HTR-8/SVneo (cell line): ENCODE data around the gene LCE1F.

Experiments used
- DNase-seq: peaks from one replicate; pipeline ENCODE4 v3.0.0; 2011; ENCODE audit warnings: low spot score, mixed read lengths; ENCODE audit not compliant: insufficient read length
- FAIRE-seq: peaks from 2 replicates; lab custom pipeline; 2011; peaks lifted over from hg19 to GRCh38; lab: Jason Lieb, UNC

The LCE1F gene

DNA sequence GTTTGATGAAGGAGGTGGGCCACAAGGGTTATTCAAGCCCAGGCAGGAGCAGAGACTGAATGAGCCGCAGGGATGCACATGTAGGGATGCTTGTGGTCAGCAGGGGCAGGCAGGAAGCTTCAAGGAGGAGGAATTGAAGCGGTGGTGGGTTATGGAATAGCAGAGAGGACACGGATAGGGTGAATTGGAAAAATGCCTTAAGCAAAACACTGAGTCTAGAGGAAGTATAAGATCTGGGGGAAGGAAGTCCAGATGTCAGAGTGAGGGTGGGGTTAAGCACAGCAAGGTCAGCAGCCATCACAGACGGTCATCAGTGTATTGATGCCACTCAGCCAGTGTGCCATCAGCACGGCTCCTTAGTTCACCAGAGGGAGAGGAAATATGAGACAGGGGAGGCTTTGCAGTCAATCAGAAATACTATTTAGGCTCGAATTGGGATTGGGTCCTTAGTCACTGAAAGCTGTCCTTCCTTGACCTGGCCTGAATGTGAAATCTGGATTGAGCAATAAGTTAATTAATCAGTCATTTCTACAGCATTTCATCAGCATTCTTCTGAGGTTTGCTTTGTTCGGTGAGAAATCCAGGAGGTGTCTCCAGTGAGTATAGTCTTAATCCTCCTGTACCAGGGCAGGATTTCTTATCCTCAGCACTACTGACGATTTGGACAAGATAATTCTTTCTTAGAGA lies 6.0 kb upstream of the LCE1F start:
- DNase-seq: no peak
- no peak for FAIRE-seq

DNA sequence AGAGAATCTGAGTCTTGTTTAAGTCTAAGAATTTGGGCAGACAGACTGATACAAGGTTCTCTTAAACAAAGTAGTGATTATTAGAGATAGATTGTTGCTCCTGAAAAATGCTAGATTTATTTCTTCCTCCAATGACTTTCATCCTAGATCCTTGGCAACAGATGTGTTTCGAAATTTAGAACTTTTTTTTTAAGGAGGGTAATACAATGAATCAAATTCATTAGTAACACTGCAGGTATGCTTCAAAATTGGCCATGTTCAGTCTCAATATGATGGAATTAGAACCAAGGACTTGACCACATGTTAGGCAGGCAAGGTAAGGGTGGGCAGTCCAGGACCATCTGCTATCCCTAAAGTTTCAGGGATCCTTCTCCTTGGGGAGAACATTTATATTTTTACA lies 4.5 kb upstream of the LCE1F start:
- DNase-seq (no peak), FAIRE-seq (no peak)

DNA sequence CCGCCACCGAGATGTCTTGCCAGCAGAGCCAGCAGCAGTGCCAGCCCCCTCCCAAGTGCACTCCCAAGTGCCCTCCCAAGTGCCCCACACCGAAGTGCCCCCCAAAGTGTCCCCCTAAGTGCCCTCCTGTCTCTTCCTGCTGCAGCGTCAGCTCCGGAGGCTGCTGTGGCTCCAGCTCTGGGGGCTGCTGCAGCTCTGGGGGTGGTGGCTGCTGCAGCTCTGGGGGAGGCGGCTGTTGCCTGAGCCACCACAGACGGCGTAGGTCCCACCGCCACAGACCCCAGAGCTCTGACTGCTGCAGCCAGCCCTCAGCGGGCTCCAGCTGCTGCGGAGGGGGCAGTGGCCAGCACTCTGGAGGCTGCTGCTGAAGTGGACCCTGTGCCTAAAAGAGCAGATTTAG lies 1.4 kb downstream of the LCE1F start:
- FAIRE-seq: no peak
- DNase-seq: no peak

DNA sequence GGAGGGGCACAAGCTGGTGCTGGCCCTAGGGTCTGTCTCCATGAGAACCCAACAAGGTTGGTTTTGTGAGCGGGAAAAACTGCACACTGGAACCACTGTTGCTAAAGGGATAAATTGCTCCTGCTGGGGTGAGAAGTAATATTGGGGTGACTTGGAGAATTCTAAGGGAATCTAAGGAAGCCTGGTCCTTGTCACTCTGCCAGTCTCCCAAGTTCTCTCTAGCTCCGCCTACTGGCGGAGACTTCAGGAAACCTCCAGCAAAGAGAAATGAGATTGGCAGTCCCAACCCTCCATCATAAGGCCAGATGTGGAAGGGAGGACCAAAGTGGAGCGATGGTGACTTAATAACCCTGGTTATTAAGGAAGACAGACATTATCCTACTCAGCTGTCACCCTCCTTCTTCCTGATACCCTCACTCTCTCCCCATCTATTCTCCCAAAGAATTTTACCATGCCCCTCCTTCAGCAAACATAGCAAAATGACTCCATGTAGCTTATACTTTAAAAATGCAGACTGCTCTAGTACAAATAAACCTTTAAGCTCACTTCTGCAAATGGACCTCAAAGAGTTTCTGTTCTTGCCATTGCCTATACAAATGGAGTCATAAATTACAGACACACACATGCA lies 2.7 kb downstream of the LCE1F start:
- no peak for DNase-seq

GRCh38 chr1:152783095-152783494 lies 8.2 kb downstream of the LCE1F start:
- FAIRE-seq (no peak), DNase-seq (no peak)

More for the DNA sequence above, 2.7 kb downstream of the LCE1F start:
- no peak for FAIRE-seq

DNA sequence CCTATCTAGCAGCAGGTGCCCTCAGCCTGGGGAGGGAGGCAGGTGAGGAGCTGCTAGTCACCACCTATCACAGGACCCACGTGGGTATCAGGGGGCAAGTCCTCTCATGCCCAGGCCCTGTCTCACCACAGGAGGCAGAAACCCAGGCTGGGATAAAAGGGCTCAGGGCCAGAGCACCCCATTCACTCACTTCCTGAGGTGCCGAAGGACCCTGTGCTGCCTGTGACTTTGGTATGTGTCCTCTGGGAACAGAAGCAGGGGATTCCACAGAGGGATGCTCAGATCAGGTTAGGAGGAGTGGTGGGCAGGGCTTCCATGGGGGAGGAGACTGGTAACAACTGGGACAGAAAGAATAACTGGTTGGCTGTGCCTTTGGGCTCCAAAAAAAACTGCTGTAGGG lies 11.1 kb downstream of the LCE1F start, which contains the start of gene LCE1E:
Gene LCE1E (plus strand): TSS at position 181 of the 400 bp plus-strand sequence. CDS start 1,043 bp downstream, outside the sequence.
- no peak for DNase-seq

DNA sequence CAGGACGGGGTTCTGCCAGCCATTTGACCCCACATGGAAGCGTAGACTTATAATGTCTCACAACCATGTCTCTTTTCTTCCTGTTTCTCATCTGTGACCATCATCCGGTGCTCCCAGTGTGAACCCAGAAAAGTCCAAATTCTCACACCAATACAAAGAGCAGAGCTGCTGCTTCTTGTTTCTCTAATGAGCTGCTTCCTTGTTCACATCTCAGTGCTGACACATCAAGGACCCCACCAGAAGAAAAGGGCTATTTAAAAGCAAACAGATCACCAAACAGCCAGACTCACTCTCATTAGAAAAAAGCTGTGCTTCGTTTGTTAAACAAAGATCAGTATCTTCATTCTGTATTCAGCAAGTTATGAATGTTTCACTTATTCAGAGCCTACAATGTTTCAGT lies 20.7 kb downstream of the LCE1F start:
- FAIRE-seq (no peak), DNase-seq (no peak)

More for the DNA sequence above, 11.1 kb downstream of the LCE1F start, which contains the start of gene LCE1E:
- FAIRE-seq: no peak

DNA sequence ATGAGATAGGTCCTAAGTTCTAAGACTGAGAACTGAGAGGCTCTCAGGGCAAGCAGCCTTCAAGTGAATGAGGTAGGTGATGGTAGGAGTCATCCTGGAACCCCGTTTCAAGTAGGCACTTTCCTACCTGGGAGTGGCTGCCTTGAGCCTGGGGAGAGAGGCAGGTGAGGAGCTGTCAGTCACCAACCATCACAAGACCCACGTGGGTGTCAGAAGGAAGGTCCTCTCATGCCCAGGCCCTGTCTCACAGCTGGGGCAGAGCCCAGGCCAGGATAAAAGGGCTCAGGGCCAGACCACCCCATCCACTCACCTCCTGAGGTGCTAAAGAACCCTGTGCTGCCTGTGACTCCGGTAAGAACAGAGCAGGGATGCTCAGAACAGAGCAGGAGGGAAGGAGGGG lies 21.5 kb downstream of the LCE1F start, which contains the start of gene LCE1D:
Gene LCE1D (plus strand): TSS at position 301 of the 400 bp plus-strand sequence. CDS start 1,074 bp downstream, outside the sequence.
- FAIRE-seq (no peak), DNase-seq (no peak)

DNA sequence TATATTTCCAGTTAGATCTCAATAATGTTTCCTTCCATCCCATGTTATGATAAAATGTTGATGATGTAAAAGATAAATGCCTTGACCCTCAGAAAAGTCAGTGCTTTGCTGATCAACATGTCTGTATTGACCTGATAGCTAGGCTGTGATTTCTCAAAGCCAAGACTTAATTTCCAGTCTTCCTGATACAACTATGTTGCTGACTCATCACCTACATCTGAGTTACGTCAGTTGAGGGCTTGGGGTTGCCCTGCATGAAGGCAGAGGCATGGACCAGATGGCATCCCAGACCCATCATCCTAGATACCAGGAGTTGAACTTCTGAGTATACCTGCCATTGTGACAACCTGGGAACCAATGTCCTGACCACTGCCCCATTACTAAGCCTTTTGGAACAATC lies 26.4 kb downstream of the LCE1F start:
- DNase-seq (no peak), FAIRE-seq (no peak)

GRCh38 chr1:152806576-152806975 lies 31.6 kb downstream of the LCE1F start, which contains the start of gene LCE1C:
TSS of gene LCE1C (minus strand) at chr1:152806651. CDS start at chr1:152805478, 1,173 bp downstream.
- no peak for FAIRE-seq
- no peak for DNase-seq

GRCh38 chr1:152811050-152811449 lies 36.1 kb downstream of the LCE1F start:
- FAIRE-seq (no peak), DNase-seq (no peak)

GRCh38 chr1:152811671-152812070 lies 36.7 kb downstream of the LCE1F start, which contains the start of gene LCE1B:
TSS of gene LCE1B (plus strand) at chr1:152811971. CDS start at chr1:152812447, 476 bp downstream.
- DNase-seq: no peak
- no peak for FAIRE-seq

DNA sequence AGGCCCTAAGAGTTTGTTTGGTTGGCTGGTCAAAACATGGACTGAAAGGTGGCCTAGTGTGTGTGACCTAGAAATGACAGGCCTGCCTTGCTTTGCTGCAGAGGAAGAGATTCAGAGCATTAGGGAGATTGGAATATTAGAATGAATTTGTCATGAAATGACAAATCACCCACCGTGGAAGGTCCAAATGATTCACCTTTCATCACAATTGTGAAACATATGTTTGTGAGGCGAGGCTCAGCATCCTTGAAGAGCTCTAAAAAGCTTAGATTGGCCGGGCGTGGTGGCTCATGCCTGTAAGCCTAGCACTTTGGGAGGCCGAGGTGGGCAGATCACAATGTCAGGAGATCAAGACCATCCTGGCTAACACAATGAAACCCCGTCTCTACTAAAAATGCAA lies 42.4 kb downstream of the LCE1F start:
- DNase-seq (no peak), FAIRE-seq (no peak)

DNA sequence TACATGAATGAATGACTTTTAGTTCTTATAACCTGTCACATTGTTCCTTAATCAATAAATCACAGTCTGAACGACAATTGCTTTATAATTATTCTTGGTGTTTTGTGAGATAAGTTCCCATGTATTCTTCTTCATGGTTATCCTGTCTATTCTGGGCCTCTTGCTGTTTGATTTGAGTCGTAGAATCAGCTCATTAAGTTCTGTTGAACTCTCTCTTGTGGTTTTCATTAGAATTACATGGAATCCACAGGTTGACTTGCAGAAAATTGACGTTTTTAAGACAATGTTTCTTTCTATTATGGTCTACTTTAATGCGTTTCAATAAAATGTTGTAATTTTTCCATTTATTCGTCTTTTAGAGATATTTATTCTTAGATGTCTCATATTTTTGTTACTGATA lies 48.4 kb downstream of the LCE1F start:
- FAIRE-seq: no peak
- no peak for DNase-seq

DNA sequence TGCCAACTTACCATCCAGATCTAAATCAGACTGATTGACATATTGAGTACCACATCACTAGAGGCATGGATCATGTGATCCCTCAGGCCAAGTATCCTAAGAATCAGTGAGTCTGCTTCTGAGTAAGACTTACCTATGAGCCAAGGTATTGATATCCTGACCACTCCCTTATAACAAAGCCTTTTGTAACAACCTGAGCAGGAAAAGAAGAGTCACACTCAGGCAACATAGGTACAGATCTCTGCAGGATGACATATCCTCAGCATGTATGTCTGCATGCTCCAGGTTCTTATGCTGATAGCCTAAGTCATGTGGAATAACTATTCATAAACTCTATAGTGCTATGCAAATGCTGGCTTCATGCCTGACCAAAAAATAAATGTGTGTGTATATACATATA lies 50.0 kb downstream of the LCE1F start:
- FAIRE-seq (no peak), DNase-seq (no peak)
